Measurements from ENCODE around the gene TENM3. TPM values are rescaled to one million over a fixed set of nuclear protein-coding genes. Genes with fewer than 3 reads are reported as not detected.

Gene TENM3
- total and polyA plus RNA-seq, 2 donors from 2014 or later: 0.58 to 6.8 TPM

GRCh38 chr4:182418054-182418734 lies 175.0 kb downstream of the TENM3 start:
- FAIRE-seq: no peak

GRCh38 chr4:182420189-182420588 lies 177.0 kb downstream of the TENM3 start:
- Histone ChIP-seq H3K4me1 (ENCODE audit: control insufficient read depth in 2 of 3, insufficient read depth in 2 of 3, low read depth in 1 of 3, low read length in 3 of 3) (no peaks in the 10 kb centered on the region), H3K36me3 (ENCODE audit: control insufficient read depth in 2 of 3, insufficient read depth in 3 of 3, low read length in 3 of 3) (no peaks in the 10 kb centered on the region), H3K27ac (ENCODE audit: low read depth in 2 of 2, low read length in 2 of 2) (no peak overlapping the region), H3K9me3 (ENCODE audit: control insufficient read depth in 2 of 3, insufficient read depth in 1 of 3, low read length in 3 of 3) (no peaks in the 10 kb centered on the region), H3K27me3 (ENCODE audit: control insufficient read depth, insufficient read depth, low read length) (no peaks in the 10 kb centered on the region), H3K4me3 (ENCODE audit: low read length in 3 of 3) (no peak overlapping the region), H3K9ac (ENCODE audit: low read length in 3 of 3) (no peak overlapping the region)
- intact Hi-C loops (cut with DNase I): no loop called here
- TF ChIP-seq, protein P1, sequence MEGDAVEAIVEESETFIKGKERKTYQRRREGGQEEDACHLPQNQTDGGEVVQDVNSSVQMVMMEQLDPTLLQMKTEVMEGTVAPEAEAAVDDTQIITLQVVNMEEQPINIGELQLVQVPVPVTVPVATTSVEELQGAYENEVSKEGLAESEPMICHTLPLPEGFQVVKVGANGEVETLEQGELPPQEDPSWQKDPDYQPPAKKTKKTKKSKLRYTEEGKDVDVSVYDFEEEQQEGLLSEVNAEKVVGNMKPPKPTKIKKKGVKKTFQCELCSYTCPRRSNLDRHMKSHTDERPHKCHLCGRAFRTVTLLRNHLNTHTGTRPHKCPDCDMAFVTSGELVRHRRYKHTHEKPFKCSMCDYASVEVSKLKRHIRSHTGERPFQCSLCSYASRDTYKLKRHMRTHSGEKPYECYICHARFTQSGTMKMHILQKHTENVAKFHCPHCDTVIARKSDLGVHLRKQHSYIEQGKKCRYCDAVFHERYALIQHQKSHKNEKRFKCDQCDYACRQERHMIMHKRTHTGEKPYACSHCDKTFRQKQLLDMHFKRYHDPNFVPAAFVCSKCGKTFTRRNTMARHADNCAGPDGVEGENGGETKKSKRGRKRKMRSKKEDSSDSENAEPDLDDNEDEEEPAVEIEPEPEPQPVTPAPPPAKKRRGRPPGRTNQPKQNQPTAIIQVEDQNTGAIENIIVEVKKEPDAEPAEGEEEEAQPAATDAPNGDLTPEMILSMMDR (IDR thresholded peaks at IDR 0.05; ENCODE audit: borderline replicate concordance, extremely low read depth, insufficient read depth): no peak
- FAIRE-seq (no peak), DNase-seq (no peak)

More at GRCh38 chr4:182418054-182418734, 175.0 kb downstream of the TENM3 start:
- no peak overlapping the region for H3K4me3 ChIP-seq (ENCODE audit: low read length in 3 of 3)
- peaks cover 0 to 3% (median 0%) of the 10 kb centered on the region in 3 donors for H3K9me3 ChIP-seq (ENCODE audit: control insufficient read depth in 2 of 3, insufficient read depth in 1 of 3, low read length in 3 of 3)
- no peak overlapping the region for H3K27ac ChIP-seq (ENCODE audit: low read depth in 2 of 2, low read length in 2 of 2)
- intact Hi-C loops (cut with DNase I): no loop called here
- no peak for DNase-seq
- no peaks in the 10 kb centered on the region for H3K36me3 ChIP-seq (ENCODE audit: control insufficient read depth in 2 of 3, insufficient read depth in 3 of 3, low read length in 3 of 3)
- H3K9ac ChIP-seq (ENCODE audit: low read length in 3 of 3): no peak overlapping the region
- H3K27me3 ChIP-seq (ENCODE audit: control insufficient read depth, insufficient read depth, low read length): no peaks in the 10 kb centered on the region
- H3K4me1 ChIP-seq (ENCODE audit: control insufficient read depth in 2 of 3, insufficient read depth in 2 of 3, low read depth in 1 of 3, low read length in 3 of 3): no peaks in the 10 kb centered on the region
- TF ChIP-seq, protein P1 (IDR thresholded peaks at IDR 0.05; ENCODE audit: borderline replicate concordance, extremely low read depth, insufficient read depth): no peak

- intact Hi-C loops (cut with DNase I): no loop called here
- Histone ChIP-seq H3K4me3 (ENCODE audit: low read length in 3 of 3) (no peak overlapping the region), H3K9ac (ENCODE audit: low read length in 3 of 3) (no peak overlapping the region), H3K9me3 (ENCODE audit: control insufficient read depth in 2 of 3, insufficient read depth in 1 of 3, low read length in 3 of 3) (no peaks in the 10 kb centered on the region), H3K36me3 (ENCODE audit: control insufficient read depth in 2 of 3, insufficient read depth in 3 of 3, low read length in 3 of 3) (no peaks in the 10 kb centered on the region), H3K27me3 (ENCODE audit: control insufficient read depth, insufficient read depth, low read length) (no peaks in the 10 kb centered on the region), H3K4me1 (ENCODE audit: control insufficient read depth in 2 of 3, insufficient read depth in 2 of 3, low read depth in 1 of 3, low read length in 3 of 3) (no peaks in the 10 kb centered on the region), H3K27ac (ENCODE audit: low read depth in 2 of 2, low read length in 2 of 2) (no peak overlapping the region)
- FAIRE-seq: no peak
- TF ChIP-seq, protein P1 (IDR thresholded peaks at IDR 0.05; ENCODE audit: borderline replicate concordance, extremely low read depth, insufficient read depth): no peak
- no peak for DNase-seq
Measured at GRCh38 chr4:182421753-182422152, 178.6 kb downstream of the TENM3 start.
